Measurements from ENCODE around the gene ADGRD1.

ADGRD1 gene

DNA sequence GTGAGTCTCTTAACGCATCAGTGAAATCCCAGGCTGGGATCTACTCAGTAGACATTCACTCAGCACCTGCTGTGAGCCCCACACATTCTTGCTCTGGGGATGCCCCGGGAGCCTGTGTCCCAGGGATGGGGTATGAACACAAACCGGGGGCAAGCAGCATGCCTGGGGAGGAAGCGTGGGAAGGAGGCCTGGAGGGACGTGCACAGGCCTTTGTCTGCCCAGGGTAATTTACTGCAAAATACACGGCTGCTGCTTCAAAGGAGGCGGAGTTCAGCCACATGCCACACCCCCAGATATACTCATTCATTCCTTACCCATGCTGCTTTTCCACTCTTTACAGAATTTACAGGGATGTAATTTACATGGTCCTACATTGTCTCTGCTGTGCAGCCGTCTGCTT is 187.8 kb downstream of the ADGRD1 start:
- DNase-seq: no peak

DNA sequence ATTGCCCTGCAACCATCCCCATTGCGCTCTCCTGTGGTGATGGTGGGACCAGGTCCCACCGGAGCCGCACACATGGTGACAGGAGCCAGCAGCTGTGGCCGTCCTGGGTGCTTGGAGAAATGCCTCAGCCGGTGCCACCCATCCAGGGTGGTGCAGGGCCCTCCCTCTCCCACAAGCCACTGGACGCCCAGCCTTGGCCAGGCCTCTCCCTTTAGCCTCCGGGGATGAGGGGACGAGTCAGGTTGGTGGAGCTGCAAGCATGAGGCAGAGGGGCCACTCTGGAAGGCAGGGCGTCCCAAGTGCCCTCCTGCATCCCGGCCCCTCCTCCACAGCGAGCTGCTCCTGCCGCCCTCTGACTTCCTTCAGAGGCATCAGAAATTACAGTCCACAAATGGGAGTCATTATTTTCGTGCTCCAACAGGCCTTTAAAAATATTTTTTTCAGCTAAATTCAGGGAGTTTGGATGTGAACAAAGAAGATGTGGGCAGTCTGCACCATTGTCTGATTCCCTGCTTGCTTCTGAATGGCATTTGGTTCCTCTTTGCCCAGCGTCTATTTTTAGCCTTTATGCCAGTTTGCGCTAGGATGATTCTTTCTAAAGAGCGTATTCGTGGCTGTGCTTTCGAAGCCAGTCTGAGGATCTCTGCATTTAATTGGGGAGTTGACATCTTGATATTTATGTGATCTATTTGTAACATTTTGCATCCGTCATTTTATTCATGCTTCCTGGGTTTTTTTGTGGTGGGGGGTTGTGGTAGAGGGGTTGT is 189.4 kb downstream of the ADGRD1 start:
- DNase-seq: no peak

DNA sequence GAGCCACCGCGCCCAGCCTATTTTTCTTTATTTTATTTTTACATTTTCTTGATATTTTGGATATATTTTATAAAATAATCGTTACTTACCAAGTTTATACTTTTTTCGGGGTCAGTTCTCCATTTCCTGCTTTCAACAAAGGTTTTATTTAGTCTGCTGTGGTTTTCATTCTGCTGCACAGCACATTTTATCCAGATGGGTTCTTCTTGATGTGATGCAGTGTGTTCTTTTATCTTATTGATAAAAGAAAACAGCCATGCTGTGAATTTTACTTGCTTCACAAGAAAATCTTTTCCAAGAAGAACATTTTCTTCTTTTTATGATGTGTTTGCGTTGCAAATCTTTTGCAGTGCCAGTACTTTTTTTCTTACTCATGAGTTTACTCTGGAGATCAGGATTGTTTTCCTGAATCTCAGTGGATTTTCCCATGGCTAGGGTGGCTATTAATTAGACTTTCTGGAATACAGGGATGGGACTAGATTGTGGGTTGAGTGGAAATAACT is 192.5 kb downstream of the ADGRD1 start:
- DNase-seq: no peak

DNA sequence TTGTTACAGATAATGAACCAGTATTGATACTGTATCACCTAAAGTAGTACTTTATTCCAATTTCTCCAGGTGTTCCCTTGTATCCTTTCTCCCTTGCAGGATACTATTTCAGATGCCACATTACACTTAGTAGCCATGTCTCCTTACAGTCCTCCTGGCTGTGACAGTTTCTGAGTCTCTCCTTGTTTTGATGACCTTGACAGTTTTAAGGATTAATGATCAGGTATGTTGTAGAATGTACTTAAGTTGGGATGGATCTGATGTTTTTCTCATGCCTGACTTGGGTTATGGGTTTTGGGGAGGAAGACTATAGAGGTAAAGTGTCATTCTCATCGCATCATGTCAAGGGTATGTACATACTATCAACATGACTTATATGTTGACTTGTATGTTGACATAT is 193.6 kb downstream of the ADGRD1 start:
- DNase-seq: no peak

DNA sequence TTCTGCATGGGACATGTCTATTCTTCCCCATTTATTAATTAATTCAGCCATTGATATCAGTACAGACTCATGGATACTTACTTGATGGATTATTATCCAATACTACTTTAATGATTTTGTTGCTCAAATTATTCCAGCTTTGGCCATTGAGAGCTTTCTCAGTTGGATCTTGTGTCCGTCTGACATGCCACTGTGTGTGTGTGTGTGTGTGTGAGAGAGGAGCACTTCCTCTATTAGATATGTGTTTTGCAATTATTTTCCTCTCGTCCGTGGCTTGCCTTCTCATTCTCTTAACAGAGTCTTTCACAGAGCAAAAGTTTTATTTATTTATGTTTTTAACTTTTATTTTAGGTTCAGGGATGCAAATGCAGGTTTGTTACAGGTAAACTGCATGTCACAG is 194.2 kb downstream of the ADGRD1 start:
- no peak for DNase-seq

DNA sequence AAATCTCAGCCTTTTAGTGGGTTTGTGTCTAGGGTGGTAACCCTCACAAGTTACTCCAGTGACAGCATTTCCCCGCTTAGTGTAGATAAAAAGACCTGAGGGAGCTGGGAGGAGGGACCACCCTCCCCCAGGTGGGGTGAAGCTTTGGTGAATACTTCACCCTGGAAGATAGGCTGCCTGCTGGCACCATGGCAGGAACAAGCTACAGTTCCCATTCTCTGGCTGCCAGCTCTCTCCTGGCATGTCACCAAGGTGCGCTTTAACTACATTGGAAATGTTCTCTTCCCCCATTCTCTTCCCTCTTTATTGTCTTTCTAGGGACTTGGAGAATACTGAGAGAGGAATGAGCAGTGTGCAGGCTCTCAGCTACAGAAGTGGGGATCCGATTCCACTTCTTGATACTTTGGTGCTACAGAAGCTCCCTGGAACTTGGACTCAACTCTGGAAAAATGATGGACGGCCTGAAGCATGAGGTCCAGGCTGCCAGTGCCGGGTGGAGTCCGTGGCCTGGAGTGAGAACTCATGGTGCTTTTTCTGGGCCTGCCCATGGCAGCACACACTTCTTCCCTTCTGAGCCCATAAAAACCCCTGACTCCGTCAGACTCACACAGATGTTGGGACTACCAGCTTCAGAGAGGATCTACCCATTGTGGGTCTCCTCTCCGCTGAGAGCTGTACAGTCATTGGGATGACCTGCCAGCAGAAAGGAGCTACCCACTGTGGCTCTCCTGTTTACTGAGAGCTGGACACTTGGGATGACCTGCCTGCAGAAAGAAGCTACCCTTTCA is 198.0 kb downstream of the ADGRD1 start:
- DNase-seq: no peak

DNA sequence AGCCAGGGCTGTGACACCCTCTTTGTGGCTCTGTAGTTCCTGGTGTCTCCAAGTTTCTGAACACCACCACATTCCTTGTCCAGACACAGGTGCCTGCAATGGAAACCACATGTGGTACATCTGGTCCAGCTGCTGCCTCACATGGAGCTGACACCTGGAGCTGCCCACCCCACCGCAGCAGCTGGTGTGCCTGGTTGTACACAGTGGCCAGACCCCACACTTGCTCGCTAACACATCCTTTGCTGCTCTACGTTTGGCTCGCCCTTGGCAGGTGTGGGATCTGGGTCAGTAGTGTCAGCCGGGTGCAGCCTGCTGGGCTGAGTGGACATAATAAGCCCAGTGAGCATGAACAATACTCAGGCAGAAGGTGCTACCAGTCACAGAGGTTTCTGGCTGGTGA is 198.9 kb downstream of the ADGRD1 start:
- no peak for DNase-seq

DNA sequence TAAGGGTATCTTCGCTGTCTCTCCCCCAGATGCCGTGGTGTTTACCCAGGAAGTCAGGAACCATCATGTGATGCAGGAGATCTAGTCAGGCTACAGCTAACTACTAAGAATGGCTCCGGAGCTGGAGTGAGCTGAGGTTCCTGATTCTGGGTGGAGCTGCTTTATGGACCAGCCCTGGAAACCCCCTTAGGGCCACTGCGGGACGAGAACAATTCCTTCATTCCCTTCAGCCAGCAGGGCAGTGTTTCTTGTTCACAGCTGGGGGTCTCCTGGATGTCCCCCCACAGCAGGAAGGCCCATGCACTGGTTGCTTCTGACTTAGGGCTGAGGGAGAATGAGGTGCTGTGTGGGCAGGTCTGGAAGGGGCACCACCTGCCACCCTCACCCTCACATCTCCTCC is 199.3 kb downstream of the ADGRD1 start:
- DNase-seq: no peak

DNA sequence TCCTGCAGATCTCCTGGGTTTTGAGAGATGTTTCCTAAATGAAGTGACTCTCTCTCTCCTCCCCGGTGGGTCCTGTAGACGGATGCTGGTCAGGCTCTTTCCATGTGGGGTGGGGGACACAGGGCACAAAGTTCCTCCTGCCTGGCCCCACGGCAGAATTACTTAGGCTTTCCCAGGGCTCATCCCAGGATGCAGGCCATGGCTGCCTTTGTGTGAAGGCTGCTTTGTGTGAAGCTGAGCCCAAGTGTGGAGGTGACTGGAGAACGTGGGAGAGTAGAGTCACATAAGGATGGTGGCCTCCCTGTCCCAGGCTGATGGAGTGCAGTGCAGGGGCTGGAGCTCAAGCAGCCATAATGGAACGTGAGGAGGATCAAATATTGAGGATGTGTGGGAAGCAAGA is 200.2 kb downstream of the ADGRD1 start:
- no peak for DNase-seq

DNA sequence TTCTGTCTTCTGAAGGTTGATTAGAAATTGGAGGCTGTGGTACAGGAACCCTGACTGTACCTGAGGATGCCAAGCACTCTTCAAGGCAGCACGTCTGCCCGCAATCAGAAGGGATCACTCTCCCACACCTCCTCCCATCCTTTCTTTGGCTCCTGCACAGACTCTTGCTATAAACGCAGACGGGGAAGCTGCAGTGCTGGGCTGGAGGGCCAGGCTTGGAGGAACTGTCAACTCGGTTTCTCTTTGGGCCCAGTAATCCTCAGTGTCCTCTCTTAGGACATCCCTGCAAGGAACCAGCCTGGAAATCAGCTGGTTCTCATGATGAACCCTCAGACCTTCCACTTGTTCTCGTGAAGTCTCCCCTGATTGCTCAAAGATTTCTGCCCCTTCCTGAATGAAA is 201.4 kb downstream of the ADGRD1 start:
- no peak for DNase-seq

DNA sequence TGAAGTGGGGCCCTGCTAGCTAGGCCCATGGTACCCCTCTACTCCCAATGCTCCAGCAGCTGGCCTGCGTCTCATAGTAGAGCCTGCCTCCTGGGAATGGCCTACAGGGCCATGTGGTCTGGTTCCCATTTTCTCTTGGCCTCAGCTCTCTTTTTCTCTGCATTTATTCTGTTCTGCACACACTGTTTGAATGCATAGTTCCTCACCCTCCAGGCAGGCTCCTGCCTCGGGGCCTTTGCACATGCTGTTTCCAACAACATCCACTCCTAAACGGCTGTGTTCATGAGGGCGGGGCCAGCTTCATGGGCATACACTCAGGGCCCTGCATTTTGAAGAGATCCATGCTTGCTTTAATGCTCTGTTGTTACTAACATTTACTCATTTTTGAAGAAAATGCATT is 204.0 kb downstream of the ADGRD1 start:
- no peak for DNase-seq

DNA sequence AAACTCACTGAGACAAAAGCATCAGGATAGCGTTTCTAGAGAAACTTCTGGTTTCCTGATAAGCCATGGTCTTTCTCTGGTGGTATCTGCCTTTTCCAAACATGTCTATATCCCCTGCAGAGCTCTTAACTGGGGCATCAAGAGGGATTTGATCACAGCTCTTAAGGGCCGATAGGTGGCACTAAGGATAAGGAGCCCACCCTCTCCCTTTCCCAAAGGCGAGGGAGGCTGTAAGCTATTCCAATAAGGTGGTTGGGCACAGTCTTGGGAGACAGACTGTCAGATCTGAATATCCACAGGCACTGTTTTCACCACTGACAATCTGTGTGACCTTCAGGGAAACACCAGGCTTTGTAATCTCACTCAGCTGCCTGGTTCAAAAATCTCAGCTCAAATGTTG is 206.0 kb downstream of the ADGRD1 start:
- no peak for DNase-seq

DNA sequence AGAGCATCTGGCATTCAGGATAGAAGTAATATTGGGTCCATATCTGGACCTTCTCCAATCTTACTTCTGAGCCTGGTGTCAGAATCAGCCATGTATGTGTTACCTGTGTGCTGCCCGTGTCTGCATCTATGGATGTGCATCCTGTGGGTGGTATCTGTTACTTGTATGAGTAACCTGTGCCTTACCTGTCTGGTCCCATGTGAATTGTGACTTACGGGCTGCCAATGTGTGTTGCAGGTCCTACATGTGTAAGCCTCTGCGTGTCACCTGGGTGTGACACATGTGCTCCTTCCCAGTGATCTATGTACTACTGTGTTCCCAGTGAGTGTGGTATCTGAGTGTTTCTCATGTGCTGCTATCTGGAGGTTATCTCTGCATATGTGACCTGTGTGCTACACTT is 208.4 kb downstream of the ADGRD1 start:
- no peak for DNase-seq

DNA sequence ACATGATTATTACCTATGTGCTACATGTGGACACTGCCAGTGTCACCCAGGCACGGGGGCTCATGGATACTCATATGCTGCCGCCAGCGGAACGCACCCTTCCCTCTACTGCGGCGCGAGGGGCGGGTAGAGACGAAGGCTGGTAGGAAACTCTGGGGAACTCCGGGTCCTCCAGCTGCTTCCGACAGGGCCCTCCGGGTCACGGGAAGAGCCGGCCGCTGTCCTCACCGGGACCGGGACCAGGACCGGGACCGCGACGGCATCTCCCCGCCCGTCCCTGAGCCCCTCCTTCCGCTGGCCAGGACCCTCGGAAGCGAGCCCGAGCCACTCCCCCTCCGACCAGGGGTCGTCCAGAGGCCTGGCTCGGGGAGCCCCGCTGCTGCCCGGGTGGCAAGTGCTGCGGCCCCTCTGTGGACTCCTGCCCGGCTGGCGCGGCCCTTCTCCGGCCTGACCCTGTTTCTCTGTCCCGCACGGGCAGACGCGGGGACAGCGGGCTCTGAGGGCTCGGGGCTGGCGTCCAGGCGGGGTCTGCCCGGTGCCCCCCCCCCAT is 209.6 kb downstream of the ADGRD1 start:
- no peak for DNase-seq

DNA sequence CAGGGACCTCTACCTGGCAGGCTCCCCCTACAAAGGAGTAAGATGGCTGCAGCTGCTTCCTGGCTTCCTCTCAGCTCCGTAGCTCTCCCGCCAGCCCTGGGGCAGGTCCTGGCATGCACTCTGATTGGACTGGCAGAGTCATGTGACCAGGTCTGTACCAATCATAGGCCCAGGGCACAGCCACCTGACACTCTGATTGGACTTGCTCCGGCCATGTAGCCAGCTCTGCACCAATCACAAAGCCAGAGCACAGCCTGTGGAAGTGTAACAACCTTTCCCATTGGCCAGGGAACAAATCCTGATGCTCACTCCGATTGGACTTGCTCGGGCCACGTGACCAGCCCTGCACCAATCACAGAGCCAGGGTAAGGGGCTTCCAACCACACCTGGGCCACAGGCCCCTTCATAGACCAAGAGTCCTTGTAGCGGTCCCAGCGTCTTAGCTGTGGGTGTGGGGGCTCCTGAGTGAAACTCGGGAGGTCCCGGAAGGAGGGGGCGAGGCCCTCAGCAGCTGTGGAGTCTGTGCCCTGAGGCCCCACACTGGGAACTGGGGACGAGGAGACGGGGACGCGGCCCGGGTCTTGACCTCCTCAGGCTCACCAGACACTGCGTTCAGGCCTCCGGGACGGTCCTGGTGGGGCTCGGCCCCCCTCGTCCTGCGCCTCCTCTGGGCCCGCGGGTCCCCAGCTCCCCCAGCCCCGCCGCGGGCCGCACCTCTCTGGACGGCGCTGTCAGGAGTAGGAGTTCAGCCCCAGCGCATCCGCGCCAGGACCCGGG is 210.6 kb downstream of the ADGRD1 start:
- no peak for DNase-seq

DNA sequence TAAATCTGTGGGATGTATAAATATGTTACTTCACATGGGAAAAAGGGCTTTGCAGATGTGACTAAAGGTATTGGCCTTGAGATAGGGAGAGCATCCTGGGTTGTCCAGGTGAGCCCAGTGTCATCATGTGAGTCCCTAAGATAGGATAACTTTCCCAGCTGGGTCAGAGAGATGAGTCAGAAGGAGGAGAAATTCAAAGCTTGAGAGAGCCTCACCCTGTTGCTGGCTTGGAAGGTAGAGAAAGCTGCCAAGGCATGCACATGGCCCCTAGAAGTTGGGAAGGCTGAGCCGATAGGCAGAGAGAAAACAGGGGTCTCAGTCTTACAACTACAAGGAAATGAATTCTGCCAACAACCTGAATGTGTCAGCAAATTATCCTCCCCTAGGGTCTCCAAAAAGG is 213.0 kb downstream of the ADGRD1 start:
- no peak for DNase-seq

DNA sequence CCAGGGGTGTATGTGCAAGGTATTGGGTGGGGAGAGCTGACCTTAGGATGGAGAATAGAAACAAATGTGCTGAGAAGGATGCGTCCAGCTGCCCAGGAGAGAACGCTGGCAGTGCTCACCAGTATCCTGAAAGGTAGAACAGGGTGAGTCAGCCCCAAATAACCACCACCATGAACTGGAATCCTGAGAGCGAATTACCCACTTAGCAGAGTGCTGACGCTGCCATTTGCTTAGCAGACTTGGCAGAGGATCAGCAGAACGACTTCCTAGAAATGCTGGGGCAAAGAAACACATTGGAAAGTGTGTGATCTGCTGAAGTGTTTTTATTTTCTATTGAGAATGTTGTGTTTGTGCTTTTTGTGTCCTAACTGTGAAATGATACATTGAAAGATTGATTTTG is 213.6 kb downstream of the ADGRD1 start:
- DNase-seq: no peak

DNA sequence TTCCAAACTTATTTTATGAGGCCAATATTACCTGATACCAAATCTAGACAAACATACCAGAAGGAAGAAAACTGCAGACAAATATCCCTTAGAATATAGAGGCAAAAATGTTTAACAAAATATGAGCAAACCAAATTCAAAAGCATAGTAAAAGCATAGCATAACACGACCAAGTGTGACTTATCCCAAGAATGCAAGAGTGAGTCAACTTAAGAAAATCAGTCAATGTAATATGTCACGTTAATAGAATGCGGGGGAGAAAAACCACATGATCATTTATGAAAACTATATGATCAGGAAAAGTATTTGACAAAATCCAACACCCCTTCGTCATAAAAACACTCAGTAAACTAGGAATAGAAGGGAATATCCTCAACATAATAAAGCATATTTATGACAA is 217.3 kb downstream of the ADGRD1 start:
- no peak for DNase-seq

DNA sequence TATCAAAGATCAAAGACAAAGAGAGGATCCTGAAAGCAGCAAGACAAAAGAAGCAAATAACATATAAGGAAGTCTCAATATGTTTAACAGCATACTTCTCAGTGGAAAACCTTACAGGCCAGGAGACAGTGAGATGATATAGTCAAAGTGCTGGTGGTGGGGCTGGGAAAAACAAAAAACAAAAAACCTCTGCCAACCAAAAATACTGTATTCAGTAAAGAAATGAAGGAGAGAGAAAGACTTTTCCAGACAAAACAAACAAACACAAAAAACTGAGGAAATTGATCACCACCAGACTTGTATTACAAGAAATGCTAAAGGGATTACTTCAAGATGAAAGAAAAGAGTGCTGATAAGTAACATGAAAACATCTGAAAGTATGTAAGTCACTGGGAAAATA is 221.2 kb downstream of the ADGRD1 start:
- no peak for DNase-seq

DNA sequence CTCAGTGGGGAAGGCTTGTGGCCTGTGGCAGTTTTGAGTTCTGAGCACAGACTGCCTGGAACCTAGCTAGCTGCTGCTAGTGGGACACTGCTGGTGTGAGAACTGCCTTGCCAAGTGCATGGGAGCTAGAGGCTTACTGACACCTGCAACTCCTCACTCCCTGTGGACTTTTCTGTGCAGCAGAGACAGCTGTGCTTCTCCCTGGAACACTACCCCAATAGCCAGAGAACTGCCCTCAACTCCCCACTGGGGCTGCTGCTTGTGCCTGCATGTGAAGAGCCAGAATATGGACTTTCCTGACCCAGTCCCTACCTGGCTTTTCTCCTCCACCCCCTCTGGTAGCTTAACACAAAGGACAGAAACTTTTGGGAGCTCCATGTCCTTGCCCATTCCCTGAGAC is 222.6 kb downstream of the ADGRD1 start:
- DNase-seq: no peak

DNA sequence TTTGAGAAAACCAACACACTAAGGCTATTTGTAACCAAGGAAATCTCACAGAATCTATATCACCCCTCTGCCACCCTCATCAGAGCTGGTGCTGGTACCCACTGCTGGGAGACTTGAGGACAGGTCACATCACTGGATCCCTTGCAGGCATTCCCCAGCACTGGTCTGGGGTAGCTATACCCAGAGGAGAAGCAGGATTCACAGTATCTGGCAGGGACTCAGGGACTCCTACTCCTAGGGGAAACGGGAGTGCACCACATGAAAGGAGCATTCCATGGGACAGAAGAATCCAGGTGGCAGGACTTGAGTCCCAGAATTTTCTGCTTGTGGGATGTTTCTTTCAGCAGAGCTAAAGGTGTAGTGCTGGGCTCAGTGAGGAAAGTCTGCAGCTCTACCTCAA is 223.2 kb downstream of the ADGRD1 start:
- no peak for DNase-seq

DNA sequence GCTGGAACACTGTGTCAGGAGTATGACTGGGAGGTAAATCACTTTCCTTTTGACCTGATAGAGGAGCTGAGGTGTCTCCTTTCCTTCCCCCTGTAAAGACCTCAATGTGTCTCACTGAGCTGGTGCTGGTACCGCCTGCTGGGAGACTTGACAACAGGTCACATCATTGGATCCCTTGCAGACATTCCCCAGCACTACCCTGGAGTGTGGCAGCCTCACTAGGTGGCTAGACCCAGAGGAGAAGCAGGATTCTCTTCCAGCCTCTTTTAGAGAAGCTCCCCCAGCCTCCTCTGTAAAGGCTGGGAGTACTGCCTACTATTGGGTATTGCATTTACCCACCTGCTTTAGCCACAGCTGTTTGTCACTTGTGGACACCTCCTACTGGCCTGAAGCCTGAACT is 223.9 kb downstream of the ADGRD1 start:
- DNase-seq: no peak

DNA sequence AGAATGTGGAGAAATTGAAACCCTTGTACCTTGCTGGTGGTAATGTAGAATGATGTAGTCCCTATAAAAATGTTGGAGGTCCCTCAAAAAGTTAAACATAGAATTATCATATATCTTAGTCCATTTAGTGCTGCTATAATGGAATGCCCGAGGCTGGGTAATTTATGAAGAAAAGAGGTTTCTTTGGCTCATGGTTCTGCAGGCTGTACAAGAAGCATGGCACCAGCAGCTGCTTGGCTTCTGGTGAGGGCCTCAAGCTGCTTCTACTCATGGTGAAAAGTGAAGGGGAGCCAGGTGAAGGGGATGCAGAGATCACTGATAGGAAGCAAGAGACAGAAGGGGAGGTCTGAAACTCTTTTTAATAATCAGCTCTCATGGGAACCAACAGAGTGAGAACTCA is 233.9 kb downstream of the ADGRD1 start:
- no peak for DNase-seq
